Activated CD8-positive, alpha-beta memory T cell treated with anti-CD3 and anti-CD28 coated beads for 1 hour (primary cell): ENCODE results near the gene CST4.
"Not testable (repeated sequence)": the region's sequence is repeated elsewhere in the genome, so short reads cannot be mapped to it uniquely, and the experiment has no call there.

Experiments
- DNase-seq, 2 donors: peaks; one replicate each; pipeline ENCODE4 v3.0.0-alpha.2; 2020; ENCODE audit warnings: low read depth in 1 of 2; ENCODE audit errors: extremely low read depth in 1 of 2

The CST4 gene, protein sequence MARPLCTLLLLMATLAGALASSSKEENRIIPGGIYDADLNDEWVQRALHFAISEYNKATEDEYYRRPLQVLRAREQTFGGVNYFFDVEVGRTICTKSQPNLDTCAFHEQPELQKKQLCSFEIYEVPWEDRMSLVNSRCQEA

GRCh38 chr20:23688684-23689398 lies at the start of gene CST4:
CST4 (minus strand) TSS chr20:23689038; CDS start chr20:23688969, 69 bp downstream.
- not testable (repeated sequence) for DNase-seq

- not testable (repeated sequence) for DNase-seq
Observed at GRCh38 chr20:23735391-23735790, 46.6 kb upstream of the CST4 start.

GRCh38 chr20:23734949-23735348 lies 46.1 kb upstream of the CST4 start:
- DNase-seq = not testable (repeated sequence)

- DNase-seq = not testable (repeated sequence)
Observed at GRCh38 chr20:23734440-23734839, 45.6 kb upstream of the CST4 start.

- DNase-seq = no peak
Observed at GRCh38 chr20:23727016-23727415, 38.2 kb upstream of the CST4 start.

DNA sequence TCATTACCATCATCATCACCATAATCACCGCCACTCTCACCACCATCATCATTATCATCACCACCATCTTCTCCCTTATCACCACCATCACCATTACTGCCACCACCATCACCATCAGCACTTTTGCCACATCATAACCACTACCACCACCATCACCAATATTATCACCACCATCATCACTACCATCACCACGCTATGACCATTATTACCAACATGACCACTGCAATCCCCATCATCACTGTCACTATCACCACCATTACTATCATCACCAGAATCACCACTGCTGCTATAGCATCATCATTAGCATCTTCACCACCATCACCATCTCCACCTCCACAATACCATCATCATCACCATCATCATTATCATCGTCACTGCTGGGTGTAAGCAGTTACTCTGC lies 36.3 kb upstream of the CST4 start:
- DNase-seq = no peak

DNA sequence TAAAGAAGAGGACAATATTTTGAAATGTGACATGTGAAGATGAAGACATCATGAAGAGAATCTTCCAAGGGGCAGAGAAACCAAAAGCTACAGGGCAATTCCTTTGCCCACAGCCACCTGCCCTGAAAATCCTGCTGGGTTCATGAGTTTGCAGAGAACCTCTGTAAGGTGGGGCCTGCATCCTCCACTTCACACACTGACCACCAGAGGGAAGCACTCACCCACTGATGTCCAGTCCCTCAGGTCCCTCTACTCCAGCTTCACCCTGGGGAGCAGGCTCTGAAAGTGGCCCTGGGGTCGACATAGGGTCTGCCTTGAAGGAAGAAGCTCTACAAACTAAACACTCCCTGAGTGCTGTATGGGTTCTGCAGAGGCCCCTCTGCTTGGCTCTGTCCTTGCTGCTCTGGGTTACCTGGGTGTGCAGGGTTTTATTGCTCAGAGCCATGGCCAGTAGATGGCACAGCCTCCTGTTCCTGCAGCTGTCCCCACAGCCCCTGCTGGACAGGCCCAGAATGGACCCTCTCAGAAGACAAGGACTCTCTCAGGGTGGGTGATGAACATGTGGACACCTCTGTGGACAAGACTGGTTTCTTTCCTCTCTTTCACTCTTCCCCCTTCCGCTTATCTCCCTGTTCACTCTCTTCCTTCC lies 34.9 kb upstream of the CST4 start:
- not testable (repeated sequence) for DNase-seq

DNA sequence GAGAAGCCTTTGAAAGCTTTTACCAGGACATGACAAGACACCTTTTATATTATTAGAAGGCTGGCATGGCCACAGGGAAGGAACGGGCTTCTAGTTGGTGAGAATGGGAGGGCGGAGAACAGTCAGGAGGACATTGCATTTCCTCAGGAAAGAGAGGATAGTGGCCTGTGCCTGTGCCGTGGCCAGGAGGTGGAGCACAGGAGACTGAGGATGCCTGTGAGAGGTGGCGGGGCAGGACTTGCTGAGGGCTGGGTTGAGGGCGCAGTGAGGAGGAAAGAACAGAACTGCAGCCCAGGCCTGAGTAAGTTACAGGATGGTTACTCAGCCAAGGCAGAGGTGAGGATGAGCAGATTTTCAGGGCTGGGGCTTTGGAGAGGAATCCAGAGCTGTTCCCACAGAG lies 34.0 kb upstream of the CST4 start:
- not testable (repeated sequence) for DNase-seq

DNA sequence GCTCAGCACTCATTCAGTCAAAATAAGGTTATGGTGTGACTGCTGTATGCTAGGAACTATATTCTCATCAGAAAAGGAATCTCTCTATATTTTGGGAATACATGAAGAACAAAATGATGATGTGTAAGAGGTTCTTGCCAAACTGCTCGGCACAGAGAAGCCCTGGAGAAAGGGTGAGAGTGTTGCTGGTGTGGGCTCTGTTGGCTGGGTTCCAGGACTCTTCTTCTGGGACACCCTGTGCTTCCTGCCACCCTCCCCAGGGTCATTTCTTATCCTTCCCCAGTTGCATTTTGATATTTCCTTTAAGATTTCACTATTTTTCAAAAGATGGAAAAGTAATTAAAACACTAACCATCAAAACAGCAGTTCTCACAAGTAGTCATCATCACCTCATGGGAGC lies 33.1 kb upstream of the CST4 start:
- DNase-seq = no peak

- not testable (repeated sequence) for DNase-seq
Observed at GRCh38 chr20:23719351-23719750, 30.5 kb upstream of the CST4 start.

DNA sequence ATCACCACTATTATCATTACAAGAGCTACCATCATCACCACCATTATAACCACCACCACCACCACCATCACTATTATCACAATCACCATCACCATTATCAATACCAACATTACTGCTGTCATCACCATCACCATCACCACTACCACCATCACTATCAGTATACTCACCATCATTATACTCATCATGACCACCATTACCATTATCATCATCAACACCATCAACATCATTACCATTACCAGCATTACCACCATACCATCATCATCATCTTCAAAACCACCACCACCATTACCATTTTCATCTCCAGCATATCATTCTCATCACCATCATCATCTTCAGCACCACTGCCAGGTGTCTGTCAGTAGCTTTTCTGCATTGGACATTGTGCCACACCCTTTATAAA lies 22.9 kb upstream of the CST4 start:
- DNase-seq = not testable (repeated sequence)

- DNase-seq = no peak
Observed at GRCh38 chr20:23710771-23711170, 21.9 kb upstream of the CST4 start.

GRCh38 chr20:23705895-23706294 lies 17.1 kb upstream of the CST4 start:
- no peak for DNase-seq

GRCh38 chr20:23702021-23702420 lies 13.2 kb upstream of the CST4 start:
- DNase-seq = no peak

- DNase-seq = no peak
Observed at GRCh38 chr20:23700931-23701330, 12.1 kb upstream of the CST4 start.

- DNase-seq = no peak
Observed at GRCh38 chr20:23697947-23698346, 9.1 kb upstream of the CST4 start.

DNA sequence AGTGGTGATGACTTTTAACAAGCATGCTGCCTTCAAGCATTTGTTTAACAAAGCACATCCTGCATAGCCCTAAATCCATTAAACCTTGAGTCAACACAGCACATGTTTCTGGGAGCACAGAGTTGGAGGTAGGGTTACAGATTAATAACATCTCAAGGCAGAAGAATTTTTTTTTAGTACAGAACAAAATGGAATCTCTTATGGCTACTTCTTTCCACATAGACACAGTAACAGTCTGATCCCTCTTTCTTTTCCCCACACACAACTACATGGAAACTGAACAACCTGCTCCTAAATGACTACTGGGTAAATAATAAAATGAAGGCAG lies 6.2 kb upstream of the CST4 start:
- DNase-seq = not testable (repeated sequence)

DNA sequence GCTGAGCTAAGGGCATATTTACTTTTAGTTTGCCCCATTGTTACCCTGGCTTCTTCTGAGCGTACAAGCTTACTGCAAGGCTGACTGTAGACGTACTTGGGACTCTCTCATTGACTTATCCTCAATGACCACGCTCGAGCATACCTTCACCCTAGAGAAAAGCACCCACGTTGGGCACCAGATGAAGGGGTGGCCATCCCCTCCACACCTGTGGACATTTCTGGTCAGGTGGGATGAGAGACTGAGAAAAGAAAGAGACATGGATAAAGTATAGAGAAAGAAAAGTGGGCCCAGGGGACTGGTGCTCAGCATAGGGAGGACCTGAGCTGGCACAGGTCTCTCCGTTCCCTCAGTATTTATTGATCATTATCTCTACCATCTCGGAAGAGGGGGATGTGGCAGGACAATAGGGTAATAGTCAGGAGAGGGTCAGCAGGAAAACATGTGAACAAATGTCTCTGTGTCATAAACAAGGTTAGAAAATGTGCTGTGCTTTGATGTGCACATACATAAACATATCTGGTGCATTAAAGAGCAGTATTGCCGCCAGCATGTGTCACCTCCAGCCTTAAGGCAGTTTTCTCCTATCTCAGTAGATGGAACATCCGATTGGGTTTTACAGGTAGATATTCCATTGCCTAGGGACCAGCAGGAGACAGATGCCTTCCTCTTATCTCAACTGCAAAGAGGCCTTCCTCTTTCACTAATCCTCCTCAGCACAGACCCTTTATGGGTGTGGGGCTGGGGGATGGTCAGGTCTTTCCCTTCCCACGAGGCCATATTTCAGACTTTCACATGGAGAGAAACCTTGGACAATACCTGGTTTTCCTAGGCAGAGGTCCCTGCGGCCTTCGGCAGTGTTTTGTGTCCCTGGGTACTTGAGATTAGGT lies 5.6 kb upstream of the CST4 start:
- DNase-seq = not testable (repeated sequence)

DNA sequence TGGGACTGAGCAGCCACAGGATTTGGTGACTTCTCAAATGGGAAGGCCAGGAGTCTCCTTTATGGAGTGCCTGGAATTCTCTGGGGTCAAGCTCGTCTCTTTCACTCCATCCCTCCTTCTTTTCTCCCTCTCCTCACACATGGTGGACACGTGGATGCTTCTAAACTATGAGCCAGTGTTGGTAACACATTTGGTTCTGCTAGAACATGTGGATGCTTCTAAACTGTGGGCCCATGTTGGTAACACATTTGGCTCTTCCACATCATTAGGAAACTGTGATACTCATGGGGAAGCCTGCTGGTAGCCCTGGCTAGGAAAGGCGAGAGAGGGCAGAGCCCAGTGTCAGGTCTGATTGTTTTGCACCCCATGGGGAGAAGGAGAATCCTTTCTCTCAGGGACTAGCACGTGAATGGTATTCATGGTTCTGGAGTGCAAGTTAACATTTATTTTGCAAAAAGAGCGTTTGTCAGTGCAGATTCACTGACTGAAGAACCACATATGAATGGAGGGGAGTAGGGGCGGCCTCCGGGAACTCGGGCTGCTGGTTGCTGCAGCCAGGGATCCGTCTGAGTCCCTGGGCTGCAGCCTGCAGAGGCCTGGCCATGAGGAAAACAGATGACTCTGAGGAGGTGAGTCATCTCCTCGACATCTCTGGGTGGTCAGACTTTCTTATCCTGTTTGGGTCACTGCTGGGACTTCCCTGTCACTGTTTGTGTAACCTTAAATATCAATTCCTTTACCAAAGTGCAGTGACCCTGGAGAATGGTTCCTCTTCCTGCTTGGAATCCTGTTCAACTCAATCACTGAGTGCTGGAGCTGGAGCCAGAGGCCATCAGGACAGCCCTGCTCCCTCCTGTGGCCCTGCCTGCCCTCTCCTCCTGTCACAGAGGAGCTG lies 4.1 kb upstream of the CST4 start:
- DNase-seq = not testable (repeated sequence)

DNA sequence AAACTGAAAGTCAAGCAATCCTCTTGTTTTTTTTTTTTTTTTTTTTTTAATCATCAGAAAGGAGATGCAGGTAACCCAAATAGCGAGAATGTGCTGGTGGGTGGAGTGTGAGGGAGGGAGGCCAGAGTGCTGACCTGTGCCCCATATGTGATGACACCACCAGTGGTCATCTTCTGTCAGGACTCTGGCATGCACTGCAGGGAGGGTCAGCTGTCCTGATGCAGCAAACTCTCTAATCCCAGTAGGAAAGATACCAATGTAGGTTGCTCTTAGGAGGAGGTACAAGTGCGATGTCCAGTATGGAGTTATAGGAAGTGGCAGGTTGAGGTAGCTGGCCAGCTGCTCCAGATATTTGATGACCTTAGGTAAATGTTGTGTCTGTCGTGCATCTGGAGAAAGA lies 2.8 kb upstream of the CST4 start:
- DNase-seq = no peak
